Prostate gland (tissue), 2 donors: Measurements from ENCODE around the gene ZNF280B. TPM values are rescaled to one million over a fixed set of nuclear protein-coding genes. Genes with fewer than 3 reads are reported as not detected.

Experiments used
- DNase-seq: peaks from one replicate; pipeline ENCODE4 v3.0.0-alpha.2; 2019; ENCODE audit warnings: low spot score
- H3K27ac ChIP-seq, 2 donors: fragments of 200-600 bp; sonication (generic); 2 replicates each; pipeline ENCODE4 v1.5.1; 2017 to 2019
- H3K27me3 ChIP-seq: fragments of 200-600 bp; sonication (generic); replicated peaks from 2 replicates; pipeline ENCODE4 v1.5.1; 2019; ENCODE audit not compliant: insufficient read depth
- H3K36me3 ChIP-seq, 2 donors: fragments of 200-600 bp; sonication (generic); 1 replicate in 1 of 2; 2 replicates in 1 of 2; pipeline versions ENCODE4 v1.5.1 to v1.8.1; 2017 to 2019
- H3K4me1 ChIP-seq: fragments of 200-600 bp; sonication (generic); replicated peaks from 2 replicates; pipeline ENCODE4 v1.5.1; 2019
- H3K4me3 ChIP-seq, 2 donors: fragments of 200-600 bp; sonication (generic); 2 replicates each; pipeline ENCODE4 v1.5.1; 2017 to 2019
- H3K9me3 ChIP-seq: fragments of 200-600 bp; sonication (generic); 2 replicates; pipeline ENCODE4 v1.5.1; 2017
- POLR2A ChIP-seq: fragments of 450-650 bp; IDR thresholded peaks from one replicate; pipeline ENCODE4 v1.6.1; 2016; ENCODE audit warnings: antibody characterized with exemption, mild to moderate bottlenecking
- POLR2AphosphoS5 ChIP-seq: sonication (generic); formaldehyde crosslinking; IDR thresholded peaks from one replicate; pipeline ENCODE4 v1.6.1; 2017; ENCODE audit warnings: antibody characterized with exemption
- WGBS: methylation state at CpG from one replicate; pipeline ENCODE4 v1.1.5; 2018; 5-methylcytosine and 5-hydroxymethylcytosine counted together
- intact Hi-C: fragments of 100-400 bp; cut with DNase I; formaldehyde crosslinking; loops from one replicate; pipeline ENCODE4 v1.14.2; 2022
- total RNA-seq, 2 donors: library from RNA; depleted of rRNA; stranded (reverse); fragments of >200 nt; gene quantifications; one replicate each; pipeline ENCODE4 v1.1.0, GENCODE V29; 2016
- TF ChIP-seq, protein P1 (sequence below), 4 experiments: fragments of 200-600 bp in 2 of 4; fragments of 450-650 bp in 2 of 4; sonication (generic) in 2 of 4; IDR thresholded peaks; 1 replicate in 3 of 4; 2 replicates in 1 of 4; pipeline ENCODE4 v1.5.1; 2016 to 2019; ENCODE audit warnings: antibody characterized with exemption in 4 of 4, mild to moderate bottlenecking in 2 of 4, moderate library complexity in 2 of 4

ZNF280B gene
- total RNA-seq, 2 donors from 2014 or later: 0.50 to 33.9 TPM

GRCh38 chr22:22550789-22551434, 42.4 kb upstream of the ZNF280B start:
- H3K27ac ChIP-seq: no peak overlapping the region
- H3K27me3 ChIP-seq: no peaks in the 10 kb centered on the region
- H3K36me3 ChIP-seq: no peaks in the 10 kb centered on the region
- TF ChIP-seq, protein P1, sequence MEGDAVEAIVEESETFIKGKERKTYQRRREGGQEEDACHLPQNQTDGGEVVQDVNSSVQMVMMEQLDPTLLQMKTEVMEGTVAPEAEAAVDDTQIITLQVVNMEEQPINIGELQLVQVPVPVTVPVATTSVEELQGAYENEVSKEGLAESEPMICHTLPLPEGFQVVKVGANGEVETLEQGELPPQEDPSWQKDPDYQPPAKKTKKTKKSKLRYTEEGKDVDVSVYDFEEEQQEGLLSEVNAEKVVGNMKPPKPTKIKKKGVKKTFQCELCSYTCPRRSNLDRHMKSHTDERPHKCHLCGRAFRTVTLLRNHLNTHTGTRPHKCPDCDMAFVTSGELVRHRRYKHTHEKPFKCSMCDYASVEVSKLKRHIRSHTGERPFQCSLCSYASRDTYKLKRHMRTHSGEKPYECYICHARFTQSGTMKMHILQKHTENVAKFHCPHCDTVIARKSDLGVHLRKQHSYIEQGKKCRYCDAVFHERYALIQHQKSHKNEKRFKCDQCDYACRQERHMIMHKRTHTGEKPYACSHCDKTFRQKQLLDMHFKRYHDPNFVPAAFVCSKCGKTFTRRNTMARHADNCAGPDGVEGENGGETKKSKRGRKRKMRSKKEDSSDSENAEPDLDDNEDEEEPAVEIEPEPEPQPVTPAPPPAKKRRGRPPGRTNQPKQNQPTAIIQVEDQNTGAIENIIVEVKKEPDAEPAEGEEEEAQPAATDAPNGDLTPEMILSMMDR (IDR thresholded peaks at IDR 0.05): no peak
- TF ChIP-seq POLR2A (no peak), POLR2AphosphoS5 (no peak)
- no peaks in the 10 kb centered on the region for H3K4me1 ChIP-seq
- no peak for DNase-seq
- WGBS: 91% methylated on average over 8 of the region's 8 CpGs
- no peaks in the 10 kb centered on the region for H3K9me3 ChIP-seq
- H3K4me3 ChIP-seq: no peak overlapping the region
- intact Hi-C loops: no loop called here

- H3K36me3 ChIP-seq: no peaks in the 10 kb centered on the region
- TF ChIP-seq, protein P1 (IDR thresholded peaks at IDR 0.05): no peak
- no peak for TF ChIP-seq POLR2AphosphoS5
- TF ChIP-seq POLR2A: no peak
- H3K4me1 ChIP-seq: no peaks in the 10 kb centered on the region
- H3K27me3 ChIP-seq: no peaks in the 10 kb centered on the region
- WGBS: 71% methylated on average over 1 of the region's 1 CpG
- intact Hi-C loops: no loop called here
- no peak overlapping the region for H3K4me3 ChIP-seq
- H3K9me3 ChIP-seq: no peaks in the 10 kb centered on the region
- no peak for DNase-seq
- H3K27ac ChIP-seq: no peak overlapping the region
Observed at GRCh38 chr22:22548910-22549309, 40.4 kb upstream of the ZNF280B start.

GRCh38 chr22:22548317-22548716, 39.8 kb upstream of the ZNF280B start:
- intact Hi-C loops: no loop called here
- Histone ChIP-seq H3K36me3 (no peaks in the 10 kb centered on the region), H3K9me3 (no peaks in the 10 kb centered on the region), H3K4me3 (no peak overlapping the region), H3K27me3 (no peaks in the 10 kb centered on the region), H3K27ac (no peak overlapping the region), H3K4me1 (no peaks in the 10 kb centered on the region)
- DNase-seq: no peak
- WGBS: 71% methylated on average over 9 of the region's 9 CpGs
- TF ChIP-seq, protein P1 (IDR thresholded peaks at IDR 0.05): no peak
- TF ChIP-seq POLR2A (no peak), POLR2AphosphoS5 (no peak)

GRCh38 chr22:22547692-22548300, 39.3 kb upstream of the ZNF280B start:
- H3K27ac ChIP-seq: no peak overlapping the region
- no peaks in the 10 kb centered on the region for H3K27me3 ChIP-seq
- no peaks in the 10 kb centered on the region for H3K4me1 ChIP-seq
- H3K36me3 ChIP-seq: no peaks in the 10 kb centered on the region
- intact Hi-C loops: no loop called here
- DNase-seq: no peak
- WGBS: 45% methylated on average over 3 of the region's 3 CpGs
- H3K9me3 ChIP-seq: no peaks in the 10 kb centered on the region
- TF ChIP-seq, protein P1 (IDR thresholded peaks at IDR 0.05): no peak
- TF ChIP-seq POLR2A (no peak), POLR2AphosphoS5 (no peak)
- H3K4me3 ChIP-seq: no peak overlapping the region

DNA sequence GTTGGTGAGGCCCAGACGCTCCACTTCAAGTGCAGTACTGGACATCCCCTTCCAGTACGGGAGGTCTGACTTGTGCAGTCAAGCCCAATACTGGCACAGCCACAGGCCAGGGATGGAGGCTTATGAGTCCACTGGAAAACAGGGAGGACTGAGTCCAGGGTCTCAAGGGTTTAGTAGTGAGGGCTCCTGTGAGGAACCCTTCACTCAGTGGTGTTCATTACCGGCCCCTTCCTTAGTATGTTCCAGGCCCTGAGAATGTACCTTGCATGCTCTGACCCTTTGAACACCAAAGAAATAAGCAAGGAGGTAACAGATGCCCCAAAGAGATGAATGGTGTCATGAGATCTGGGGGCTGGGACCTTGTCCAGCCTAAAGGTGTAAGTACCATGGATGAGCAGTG, 38.7 kb upstream of the ZNF280B start:
- H3K4me3 ChIP-seq: no peak overlapping the region
- no peaks in the 10 kb centered on the region for H3K36me3 ChIP-seq
- TF ChIP-seq POLR2AphosphoS5: no peak
- 72% methylated on average over 3 of the region's 3 CpGs for WGBS
- no peak overlapping the region for H3K27ac ChIP-seq
- no peak for DNase-seq
- intact Hi-C loops: no loop called here
- H3K9me3 ChIP-seq: no peaks in the 10 kb centered on the region
- no peaks in the 10 kb centered on the region for H3K27me3 ChIP-seq
- H3K4me1 ChIP-seq: no peaks in the 10 kb centered on the region
